Activated naive CD4-positive, alpha-beta T cell treated with anti-CD3 and anti-CD28 coated beads for 36 hours (primary cell): ENCODE measurements around the gene CMAS. TPM values are rescaled to one million over a fixed set of nuclear protein-coding genes. Genes with fewer than 3 reads are reported as not detected.
"Not testable (repeated sequence)": the region's sequence is repeated elsewhere in the genome, so short reads cannot be mapped to it uniquely, and the experiment has no call there.

Experiments
- CTCF ChIA-PET: fragments of 350-600 bp; sonication (Branson Sonifier 250); formaldehyde crosslinking; loops from one replicate; lab custom pipeline; 2021; ENCODE audit warnings: antibody characterized with exemption; lab: Charles Lee
- DNase-seq: peaks from one replicate; pipeline ENCODE4 v3.0.0-alpha.2; 2020
- H3K27ac Mint-ChIP-seq: one replicate; pipeline ENCODE4 v1.8.0; 2021; ENCODE audit warnings: mild to moderate bottlenecking, mixed read lengths
- H3K27me3 Mint-ChIP-seq: one replicate; pipeline ENCODE4 v1.8.0; 2021; ENCODE audit warnings: low read depth, mixed read lengths
- H3K36me3 Mint-ChIP-seq: one replicate; pipeline ENCODE4 v1.8.0; 2021; ENCODE audit warnings: low read depth, mixed read lengths
- H3K4me1 Mint-ChIP-seq: one replicate; pipeline ENCODE4 v1.8.0; 2021; ENCODE audit warnings: low read depth, mixed read lengths
- H3K4me3 Mint-ChIP-seq: one replicate; pipeline ENCODE4 v1.8.0; 2021; ENCODE audit warnings: mild to moderate bottlenecking, moderate library complexity, mixed read lengths
- H3K9me3 Mint-ChIP-seq: one replicate; pipeline ENCODE4 v1.8.0; 2021; ENCODE audit warnings: mixed read lengths
- intact Hi-C: fragments of 100-400 bp; cut with micrococcal nuclease; formaldehyde crosslinking; loops from one replicate; pipeline ENCODE4 v1.15.1; 2023
- total RNA-seq, 2 experiments: library from RNA; stranded (reverse); gene quantifications; one replicate each; pipeline ENCODE4 v1.2.3, GENCODE V29; 2021

CMAS gene
- total RNA-seq, 2 experiments from 2014 or later = 47.3 to 48.5 TPM

GRCh38 chr12:22050078-22050477 is 4.1 kb downstream of the CMAS start:
- no peaks in the 10 kb centered on the region for H3K27me3 Mint-ChIP-seq
- intact Hi-C loops = no loop called here
- DNase-seq = no peak
- peaks cover 11% of the 10 kb centered on the region for H3K36me3 Mint-ChIP-seq
- H3K4me3 Mint-ChIP-seq = no peak overlapping the region
- no peak overlapping the region for H3K27ac Mint-ChIP-seq
- CTCF ChIA-PET = no interaction called here
- H3K9me3 Mint-ChIP-seq = no peaks in the 10 kb centered on the region
- peaks cover 34% of the 10 kb centered on the region for H3K4me1 Mint-ChIP-seq

- intact Hi-C loops = no loop called here
- H3K27me3 Mint-ChIP-seq = no peaks in the 10 kb centered on the region
- DNase-seq = no peak
- CTCF ChIA-PET = interaction anchor here (1.3 kb wide), 1 partner anchor 9 kb away, joined by 3 read pairs; no protein-coding TSS in a partner anchor
- peaks cover 29% of the 10 kb centered on the region for H3K4me1 Mint-ChIP-seq
- no peaks in the 10 kb centered on the region for H3K9me3 Mint-ChIP-seq
- no peak overlapping the region for H3K4me3 Mint-ChIP-seq
- peaks cover 12% of the 10 kb centered on the region for H3K36me3 Mint-ChIP-seq
- no peak overlapping the region for H3K27ac Mint-ChIP-seq
These were observed 5.2 kb downstream of the CMAS start for GRCh38 chr12:22051114-22051698.

- H3K36me3 Mint-ChIP-seq = peaks cover 15% of the 10 kb centered on the region
- H3K9me3 Mint-ChIP-seq, intact Hi-C loops, DNase-seq, H3K27ac Mint-ChIP-seq, H3K4me3 Mint-ChIP-seq, H3K27me3 Mint-ChIP-seq, CTCF ChIA-PET: not testable (repeated sequence)
- H3K4me1 Mint-ChIP-seq = peaks cover 21% of the 10 kb centered on the region
These were observed 7.0 kb downstream of the CMAS start for GRCh38 chr12:22052994-22053393.

- intact Hi-C loops = no loop called here
- CTCF ChIA-PET = interaction anchor here (0.7 kb wide), 1 partner anchor 14 kb away, joined by 5 read pairs; no protein-coding TSS in a partner anchor
These were observed 8.1 kb downstream of the CMAS start for GRCh38 chr12:22054155-22054554.

GRCh38 chr12:22056607-22057006 is 10.6 kb downstream of the CMAS start:
- peaks cover 11% of the 10 kb centered on the region for H3K36me3 Mint-ChIP-seq

More at GRCh38 chr12:22054155-22054554, 8.1 kb downstream of the CMAS start:
- Mint-ChIP-seq H3K27me3 (no peaks in the 10 kb centered on the region), H3K4me3 (no peak overlapping the region), H3K27ac (no peak overlapping the region), H3K36me3 (peaks cover 12% of the 10 kb centered on the region), H3K9me3 (no peaks in the 10 kb centered on the region), H3K4me1 (peaks cover 14% of the 10 kb centered on the region)
- DNase-seq = no peak

GRCh38 chr12:22059976-22060647 is 14.1 kb downstream of the CMAS start:
- no peaks in the 10 kb centered on the region for H3K27me3 Mint-ChIP-seq
- no peaks in the 10 kb centered on the region for H3K9me3 Mint-ChIP-seq
- H3K27ac Mint-ChIP-seq = no peak overlapping the region
- no peak overlapping the region for H3K4me3 Mint-ChIP-seq
- no peak for DNase-seq
- intact Hi-C loops = no loop called here
- no peaks in the 10 kb centered on the region for H3K4me1 Mint-ChIP-seq
- CTCF ChIA-PET = interaction anchor here (0.6 to 0.8 kb wide), 2 partner anchors 9 to 227 kb away, joined by 3 to 7 read pairs; no protein-coding TSS in a partner anchor
- peaks cover 15% of the 10 kb centered on the region for H3K36me3 Mint-ChIP-seq

More at GRCh38 chr12:22056607-22057006, 10.6 kb downstream of the CMAS start:
- H3K4me3 Mint-ChIP-seq = no peak overlapping the region
- intact Hi-C loops = no loop called here
- CTCF ChIA-PET = interaction anchor here (0.7 to 1.3 kb wide), 3 partner anchors 9 to 559 kb away, joined by 3 to 7 read pairs (median 3); no protein-coding TSS in a partner anchor
- no peaks in the 10 kb centered on the region for H3K4me1 Mint-ChIP-seq
- H3K27me3 Mint-ChIP-seq = no peaks in the 10 kb centered on the region
- no peak overlapping the region for H3K27ac Mint-ChIP-seq
- no peak for DNase-seq
- H3K9me3 Mint-ChIP-seq = no peaks in the 10 kb centered on the region

GRCh38 chr12:22064968-22065367 is 18.9 kb downstream of the CMAS start:
- no peak for DNase-seq
- intact Hi-C loops = no loop called here
- no peaks in the 10 kb centered on the region for H3K9me3 Mint-ChIP-seq
- no peaks in the 10 kb centered on the region for H3K27me3 Mint-ChIP-seq
- no peaks in the 10 kb centered on the region for H3K4me1 Mint-ChIP-seq
- no peak overlapping the region for H3K4me3 Mint-ChIP-seq
- no peak overlapping the region for H3K27ac Mint-ChIP-seq
- peaks cover 18% of the 10 kb centered on the region for H3K36me3 Mint-ChIP-seq
- CTCF ChIA-PET = no interaction called here

GRCh38 chr12:22066310-22066709 is 20.3 kb downstream of the CMAS start:
- no peaks in the 10 kb centered on the region for H3K27me3 Mint-ChIP-seq
- CTCF ChIA-PET = no interaction called here
- H3K27ac Mint-ChIP-seq = no peak overlapping the region
- no peaks in the 10 kb centered on the region for H3K4me1 Mint-ChIP-seq
- no peak overlapping the region for H3K4me3 Mint-ChIP-seq
- intact Hi-C loops = no loop called here
- H3K36me3 Mint-ChIP-seq = peaks cover 18% of the 10 kb centered on the region
- DNase-seq = no peak
- H3K9me3 Mint-ChIP-seq = no peaks in the 10 kb centered on the region

- H3K4me3 Mint-ChIP-seq = no peak overlapping the region
- no peaks in the 10 kb centered on the region for H3K4me1 Mint-ChIP-seq
- no peak for DNase-seq
- CTCF ChIA-PET = interaction anchor here (1.1 kb wide), 1 partner anchor 14 kb away, joined by 3 read pairs; no protein-coding TSS in a partner anchor
- no peaks in the 10 kb centered on the region for H3K27me3 Mint-ChIP-seq
- no peak overlapping the region for H3K27ac Mint-ChIP-seq
- intact Hi-C loops = no loop called here
- H3K9me3 Mint-ChIP-seq = peaks cover 2% of the 10 kb centered on the region
- peaks cover 16% of the 10 kb centered on the region for H3K36me3 Mint-ChIP-seq
These were observed 23.8 kb downstream of the CMAS start for GRCh38 chr12:22069851-22070250.

GRCh38 chr12:22082190-22082701 is 36.2 kb downstream of the CMAS start:
- H3K9me3 Mint-ChIP-seq = no peaks in the 10 kb centered on the region
- CTCF ChIA-PET = interaction anchor here (0.6 to 2.1 kb wide), 8 partner anchors 10 to 491 kb away, joined by 3 to 7 read pairs (median 4); no protein-coding TSS in a partner anchor
- DNase-seq = no peak
- H3K4me3 Mint-ChIP-seq = no peak overlapping the region
- no peaks in the 10 kb centered on the region for H3K4me1 Mint-ChIP-seq
- no peaks in the 10 kb centered on the region for H3K36me3 Mint-ChIP-seq
- no peaks in the 10 kb centered on the region for H3K27me3 Mint-ChIP-seq
- H3K27ac Mint-ChIP-seq = no peak overlapping the region
- intact Hi-C loops = loop anchor here (10.0 kb wide), 1 partner anchor 387 kb away; no protein-coding TSS in a partner anchor

GRCh38 chr12:22083167-22083566 is 37.1 kb downstream of the CMAS start:
- intact Hi-C loops = loop anchor here (1.0 to 10.0 kb wide), 4 partner anchors 18 to 388 kb away; no protein-coding TSS in a partner anchor
- Mint-ChIP-seq H3K4me1 (no peaks in the 10 kb centered on the region), H3K9me3 (no peaks in the 10 kb centered on the region), H3K27ac (no peak overlapping the region), H3K27me3 (no peaks in the 10 kb centered on the region), H3K36me3 (no peaks in the 10 kb centered on the region), H3K4me3 (no peak overlapping the region)
- peak; percentile 43 for DNase-seq
- CTCF ChIA-PET = interaction anchor here (0.5 to 2.1 kb wide), 15 partner anchors 9 to 758 kb away, joined by 3 to 8 read pairs (median 3); no protein-coding TSS in a partner anchor

GRCh38 chr12:22084852-22085251 is 38.8 kb downstream of the CMAS start:
- no peaks in the 10 kb centered on the region for H3K27me3 Mint-ChIP-seq
- no peak overlapping the region for H3K27ac Mint-ChIP-seq
- DNase-seq = no peak
- intact Hi-C loops = loop anchor here (10.0 kb wide), 1 partner anchor 390 kb away; no protein-coding TSS in a partner anchor
- no peak overlapping the region for H3K4me3 Mint-ChIP-seq
- no peaks in the 10 kb centered on the region for H3K4me1 Mint-ChIP-seq
- H3K36me3 Mint-ChIP-seq = no peaks in the 10 kb centered on the region
- H3K9me3 Mint-ChIP-seq = no peaks in the 10 kb centered on the region
- CTCF ChIA-PET = no interaction called here
